HG03432 (cell line): ENCODE results near the gene SNAPC3.
"Not testable (repeated sequence)": the region's sequence is repeated elsewhere in the genome, so short reads cannot be mapped to it uniquely, and the experiment has no call there.

ENCODE experiments used
- ATAC-seq: cut with Tn5 transposase; IDR thresholded peaks from one replicate; pipeline ENCODE4 v1.9.1; 2021; ENCODE audit warnings: mild to moderate bottlenecking, moderate library complexity; ENCODE audit not compliant: unreplicated experiment

Gene SNAPC3

DNA sequence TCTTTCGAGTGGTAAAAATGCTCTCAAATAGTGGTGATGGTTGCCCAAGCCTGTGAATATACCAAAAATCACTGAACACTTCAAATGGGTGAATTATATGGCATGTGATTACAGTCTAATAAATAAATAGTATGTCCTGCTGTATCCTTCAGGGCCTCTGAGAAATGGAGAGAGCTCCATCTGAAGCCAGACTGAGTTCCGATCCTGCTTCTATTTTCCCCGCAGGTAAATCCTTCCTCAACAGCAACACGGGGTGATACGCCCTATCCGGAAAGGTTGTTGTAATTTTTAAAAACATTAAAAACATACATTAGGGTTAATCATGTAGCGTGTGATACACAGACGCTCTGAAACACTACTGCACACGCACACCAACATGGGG is 695 bp upstream of the SNAPC3 start:
- no peak for ATAC-seq

DNA sequence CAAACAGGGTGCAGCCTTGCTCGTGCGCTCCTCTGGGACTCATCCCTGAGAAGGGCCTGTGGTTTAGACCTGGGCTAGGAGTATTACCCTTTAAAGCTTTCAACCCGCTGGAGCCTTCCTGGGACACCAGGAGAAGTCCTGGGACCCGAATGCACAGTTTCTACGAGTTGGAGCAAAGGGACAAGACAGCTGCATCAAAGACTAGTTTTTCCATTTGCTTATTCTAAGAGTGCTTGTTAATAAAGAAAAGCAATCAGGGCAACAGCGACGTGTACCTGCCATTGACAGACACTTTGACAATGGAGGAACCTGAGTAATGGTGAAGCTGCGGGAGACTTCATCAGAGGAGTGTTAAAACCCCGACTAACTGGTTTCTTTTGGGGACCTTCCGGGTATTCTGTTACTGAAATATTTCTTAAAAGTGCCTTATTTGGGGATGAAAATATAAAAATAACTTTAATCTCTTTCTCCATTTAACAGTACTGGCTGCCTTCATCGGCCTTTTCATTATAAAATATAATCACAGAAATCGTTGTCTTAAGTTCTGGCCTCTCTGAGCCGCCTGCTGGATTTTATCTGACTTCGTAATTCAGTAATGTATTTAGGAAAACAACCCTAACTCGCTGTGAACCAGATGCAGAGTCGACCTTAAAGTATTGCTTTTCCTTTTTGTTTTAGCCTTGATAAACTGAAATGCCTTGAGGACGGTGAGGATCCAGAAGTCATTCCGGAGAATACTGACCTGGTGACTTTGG is 732 bp downstream of the SNAPC3 start:
- no peak for ATAC-seq

DNA sequence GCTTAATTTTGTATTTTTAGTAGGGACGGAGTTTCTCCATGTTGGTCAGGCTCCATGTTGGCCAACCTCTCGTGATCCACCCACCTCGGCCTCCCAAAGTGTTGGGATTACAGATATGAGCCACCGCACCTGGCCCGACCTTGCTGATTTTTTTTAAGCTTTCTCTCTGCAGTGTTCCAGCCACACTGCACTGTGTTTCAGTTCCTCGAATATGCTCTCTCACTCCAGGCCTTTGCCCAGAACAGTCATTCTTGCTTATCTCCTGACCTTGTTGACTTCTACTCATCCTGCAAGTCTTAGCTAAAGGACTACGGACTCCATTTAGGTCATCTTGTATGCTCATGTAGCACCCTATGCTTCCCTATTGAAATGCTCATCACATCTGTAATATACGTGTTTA is 3.3 kb downstream of the SNAPC3 start:
- peak; percentile 39 for ATAC-seq

DNA sequence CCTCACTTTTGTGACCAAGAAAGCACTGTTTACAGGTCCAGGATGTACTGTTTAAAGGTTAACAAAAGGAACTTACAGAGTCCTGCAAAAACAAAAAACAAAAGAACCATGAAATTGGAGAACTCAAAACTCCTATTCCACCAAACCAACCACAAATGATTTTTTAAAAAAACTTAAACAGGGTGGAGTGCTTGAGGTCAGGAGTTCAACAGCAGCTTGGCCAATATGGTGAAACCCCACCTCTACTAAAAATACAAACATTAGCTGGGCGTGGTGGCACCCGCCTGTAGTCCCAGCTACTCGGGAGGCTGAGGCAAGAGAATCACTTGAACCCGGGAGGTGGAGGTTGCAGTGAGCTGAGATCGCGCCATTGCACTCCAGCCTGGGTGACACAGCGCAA is 5.0 kb downstream of the SNAPC3 start:
- not testable (repeated sequence) for ATAC-seq

DNA sequence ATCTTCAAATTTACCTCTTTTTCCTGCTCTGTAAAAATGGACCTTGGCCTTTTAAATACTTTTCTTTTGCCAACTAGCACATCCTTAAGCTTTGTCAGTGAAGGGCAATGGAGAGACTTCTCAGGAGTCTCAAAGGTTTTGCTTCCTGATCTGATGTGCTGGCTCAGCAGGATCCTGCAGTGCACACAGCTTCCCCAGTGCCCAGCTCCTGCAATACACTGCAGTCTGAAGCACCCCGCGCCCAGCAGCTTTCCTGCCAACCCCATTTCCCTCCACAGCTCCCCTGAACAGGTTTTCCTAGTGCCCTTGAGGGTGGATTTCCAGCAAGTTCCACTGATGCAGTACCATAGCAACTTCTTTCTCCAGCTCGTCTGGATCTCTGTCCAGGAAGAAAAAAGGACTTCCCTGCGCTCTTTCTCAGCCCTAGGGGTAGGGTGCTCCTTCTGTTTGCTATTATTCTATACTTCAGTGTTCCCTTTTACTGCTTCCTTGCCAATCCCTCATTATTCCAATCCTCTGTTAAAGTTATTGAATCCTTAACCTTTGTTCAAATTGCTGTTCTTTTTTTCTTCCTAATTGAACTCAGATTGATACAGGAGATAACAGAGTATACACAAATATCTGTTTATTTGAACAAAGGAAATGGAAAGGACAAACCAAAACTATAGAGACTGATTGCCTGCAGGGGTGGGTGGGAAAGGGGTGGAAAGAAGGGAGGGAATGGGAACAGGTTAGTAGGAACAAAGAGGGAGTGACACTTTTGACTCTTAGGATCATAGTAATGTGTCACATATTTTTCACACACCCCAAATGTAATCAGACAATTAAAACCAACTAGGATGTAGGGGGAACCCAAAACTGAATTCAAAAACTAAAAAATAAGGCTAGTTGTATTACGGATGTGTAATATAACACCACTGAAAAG is 8.5 kb downstream of the SNAPC3 start:
- no peak for ATAC-seq

DNA sequence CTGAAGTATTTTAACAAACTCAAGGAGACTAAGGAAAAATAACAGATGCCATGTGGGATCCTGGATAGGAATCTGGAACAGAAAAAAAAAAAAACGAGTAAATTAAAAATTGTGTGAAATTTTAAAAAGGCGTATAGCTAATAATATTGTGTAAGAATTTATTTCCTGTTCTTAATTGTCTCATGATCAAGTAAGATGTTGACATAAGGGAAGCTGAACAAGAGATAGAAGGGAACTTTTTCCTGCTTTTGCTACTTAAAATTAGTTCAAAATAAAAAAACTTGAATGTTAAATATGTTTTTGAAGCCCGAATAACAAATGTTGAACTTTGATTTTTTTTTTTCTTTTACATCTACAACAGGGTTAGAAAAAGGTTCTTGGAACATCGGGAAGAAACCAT is 10.5 kb downstream of the SNAPC3 start:
- no peak for ATAC-seq

DNA sequence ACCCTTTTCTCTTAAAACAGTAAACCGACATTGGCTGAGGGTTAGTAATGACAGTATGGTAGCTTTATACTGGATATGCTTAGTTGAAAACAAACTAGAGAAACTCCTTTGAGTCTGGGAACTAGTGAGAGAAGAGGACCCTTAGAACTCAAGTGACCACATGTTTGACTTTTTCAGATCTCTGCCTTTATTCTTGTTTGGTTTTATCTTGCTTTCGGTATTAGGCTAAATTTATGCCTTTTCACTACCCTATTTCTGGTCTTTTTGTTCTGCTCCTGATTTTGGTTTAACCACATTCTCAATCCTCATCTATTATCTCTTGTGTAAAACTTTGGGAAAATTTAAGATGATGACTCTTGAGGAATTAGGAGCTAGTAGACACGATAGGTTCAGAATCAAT is 11.0 kb downstream of the SNAPC3 start:
- ATAC-seq, result peak; percentile 68

DNA sequence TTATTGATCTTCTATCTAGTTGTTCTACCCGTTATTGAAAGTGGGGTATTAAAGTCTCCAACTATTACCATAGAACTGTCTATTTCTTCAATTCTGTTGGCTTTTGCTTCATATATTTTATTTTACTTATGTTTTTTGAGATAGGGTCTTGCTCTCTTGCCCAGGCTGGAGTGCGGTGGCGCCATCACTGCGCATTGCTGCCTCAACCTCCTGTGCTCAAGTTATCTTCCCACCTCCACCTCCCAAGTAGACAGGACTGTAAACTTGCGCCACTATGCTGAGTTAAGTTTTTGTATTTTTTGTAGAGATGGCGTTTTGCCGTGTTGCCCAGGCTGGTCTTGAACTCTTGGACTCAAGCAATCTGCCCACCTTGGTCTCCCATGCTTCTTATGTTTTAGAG is 16.2 kb downstream of the SNAPC3 start:
- no peak for ATAC-seq

DNA sequence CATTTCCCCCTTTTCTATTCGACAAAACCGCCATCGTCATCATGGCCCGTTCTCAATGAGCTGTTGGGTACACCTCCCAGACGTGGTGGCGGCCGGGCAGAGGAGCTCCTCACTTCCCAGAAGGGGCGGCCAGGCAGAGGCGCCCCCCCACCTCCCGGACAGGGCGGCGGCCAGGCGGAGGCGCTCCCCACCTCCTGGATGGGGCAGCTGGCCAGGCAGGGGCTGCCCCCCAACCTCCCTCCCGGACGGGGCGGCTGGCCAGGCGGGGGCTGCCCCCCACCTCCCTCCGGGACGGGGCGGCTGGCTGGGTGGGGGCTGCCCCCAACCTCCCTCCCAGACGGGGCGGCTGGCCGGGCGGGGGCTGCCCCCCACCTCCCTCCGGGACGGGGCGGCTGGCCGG is 19.2 kb downstream of the SNAPC3 start:
- not testable (repeated sequence) for ATAC-seq

DNA sequence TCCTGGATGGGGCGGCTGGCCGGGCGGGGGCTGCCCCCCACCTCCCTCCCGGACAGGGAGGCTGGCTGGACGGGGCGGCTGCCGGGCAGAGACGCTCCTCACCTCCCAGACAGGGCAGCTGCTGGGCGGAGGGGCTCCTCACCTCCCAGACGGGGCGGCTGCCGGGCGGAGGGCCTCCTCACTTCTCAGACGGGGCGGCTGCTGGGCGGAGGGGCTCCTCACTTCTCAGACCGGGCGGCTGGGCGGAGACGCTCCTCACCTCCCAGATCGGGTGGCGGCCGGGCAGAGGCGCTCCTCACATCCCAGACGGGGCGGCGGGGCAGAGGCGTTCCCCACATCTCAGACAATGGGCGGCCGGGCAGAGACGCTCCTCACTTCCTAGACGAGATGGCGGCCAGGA is 19.6 kb downstream of the SNAPC3 start:
- not testable (repeated sequence) for ATAC-seq

DNA sequence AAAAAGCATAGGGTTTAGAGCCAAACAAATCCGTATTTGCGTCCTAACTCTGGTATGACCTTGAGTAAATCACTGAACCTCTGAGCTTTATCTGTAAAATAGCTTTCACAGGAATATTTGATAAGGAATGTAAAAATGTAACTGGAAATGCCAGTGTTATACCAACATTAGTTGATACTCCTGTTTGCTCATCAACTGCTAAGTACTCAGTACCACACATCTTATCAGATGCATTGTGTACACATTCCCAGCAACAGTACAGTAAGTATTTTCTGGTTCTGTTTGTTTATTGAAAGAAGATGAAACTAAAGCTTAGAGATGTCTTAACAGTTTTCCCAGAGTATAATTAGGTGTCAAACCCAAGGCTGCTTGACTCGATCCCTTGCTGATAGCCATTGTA is 21.5 kb downstream of the SNAPC3 start:
- no peak for ATAC-seq

DNA sequence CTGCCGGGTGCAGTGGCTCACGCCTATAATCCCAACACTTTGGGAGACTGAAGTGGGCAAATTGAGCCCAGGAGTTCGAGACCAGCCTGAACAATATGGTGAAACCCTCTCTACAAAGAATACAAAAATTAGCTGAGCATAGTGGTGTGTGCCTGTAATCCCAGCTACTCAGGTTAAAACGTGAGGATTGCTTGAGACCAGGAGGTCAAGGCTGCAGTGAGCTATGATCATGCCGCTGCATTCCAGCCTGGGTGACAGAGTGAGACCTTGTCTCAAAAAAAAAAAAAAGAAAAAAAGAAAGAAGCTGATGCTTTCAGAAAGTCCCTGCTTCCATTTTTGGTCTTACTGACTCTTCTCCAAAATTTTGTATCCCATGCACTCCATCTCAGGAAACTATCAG is 31.3 kb downstream of the SNAPC3 start:
- ATAC-seq, result no peak

DNA sequence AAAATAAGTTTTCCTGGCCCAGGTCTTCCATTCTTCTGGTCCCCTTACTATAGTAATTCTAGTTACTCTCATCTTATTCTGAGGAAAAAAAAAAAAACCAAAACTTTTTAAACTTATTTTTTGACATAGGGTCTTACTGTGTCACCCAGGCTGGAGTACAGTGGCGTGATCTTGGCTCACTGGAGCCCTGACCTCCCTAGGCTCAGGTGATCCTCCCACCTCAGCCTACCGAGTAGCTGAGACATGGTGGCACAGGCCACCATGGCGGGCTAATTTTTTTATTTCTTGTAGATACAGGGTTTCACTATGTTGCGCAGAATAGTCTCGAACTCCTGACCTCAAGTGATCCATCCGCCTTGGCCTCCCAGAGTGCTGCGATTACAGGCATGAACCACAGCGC is 38.4 kb downstream of the SNAPC3 start:
- no peak for ATAC-seq

DNA sequence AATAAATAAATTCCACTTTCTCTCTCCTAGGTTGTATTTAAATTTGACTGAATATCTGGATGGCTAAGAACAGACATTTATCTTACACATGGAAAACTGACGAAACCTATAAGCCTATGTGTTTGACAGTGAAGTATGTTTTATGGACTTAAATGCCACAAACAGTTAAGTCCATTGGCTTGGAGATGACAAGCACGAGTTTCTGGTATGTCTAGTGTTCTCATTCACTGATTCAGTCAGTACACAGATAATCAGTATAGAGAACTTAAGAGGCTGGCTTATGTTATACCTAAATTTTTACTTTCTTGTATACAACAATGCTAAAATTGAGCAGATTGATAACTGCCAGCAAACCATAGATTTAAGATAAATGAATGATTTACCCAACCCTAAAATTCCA is 38.9 kb downstream of the SNAPC3 start:
- no peak for ATAC-seq

DNA sequence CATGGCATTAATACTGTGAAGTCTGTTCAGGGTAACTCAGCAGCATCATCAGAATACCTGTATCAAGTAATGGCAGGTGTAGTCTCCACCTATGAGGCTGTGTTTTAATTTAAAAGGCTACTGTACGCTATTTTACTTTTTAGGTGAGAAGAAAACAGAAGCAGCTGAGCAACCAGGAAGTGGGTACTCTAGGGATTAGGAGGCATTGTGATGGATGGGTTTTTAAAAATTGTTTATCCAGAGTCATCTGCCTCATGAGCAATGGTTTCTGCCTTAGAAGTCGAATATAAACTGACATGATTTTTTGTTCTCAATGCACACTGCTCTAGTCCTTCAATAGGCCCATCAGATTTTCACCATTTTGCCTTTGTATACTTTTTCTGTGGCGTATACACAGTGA is 45.5 kb downstream of the SNAPC3 start:
- ATAC-seq, result no peak

DNA sequence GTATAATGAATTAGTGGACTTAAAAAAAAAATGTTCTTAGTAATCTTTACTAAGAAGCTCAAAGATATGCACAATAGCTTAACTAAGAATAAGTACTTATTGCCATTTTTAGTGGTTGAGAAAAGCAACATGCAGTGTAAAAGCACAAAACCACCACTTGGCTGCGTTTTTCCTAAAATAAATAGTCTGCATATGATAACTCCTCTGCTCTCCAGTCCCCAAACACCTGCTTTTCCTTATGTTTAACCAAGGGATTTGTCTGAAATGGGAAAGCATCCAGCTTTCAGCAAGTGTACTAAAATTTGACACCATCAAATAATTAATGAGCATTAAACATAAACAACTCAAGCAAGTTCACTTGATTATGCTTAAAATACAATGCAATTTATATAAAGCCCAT is 46.7 kb downstream of the SNAPC3 start:
- ATAC-seq, result no peak

DNA sequence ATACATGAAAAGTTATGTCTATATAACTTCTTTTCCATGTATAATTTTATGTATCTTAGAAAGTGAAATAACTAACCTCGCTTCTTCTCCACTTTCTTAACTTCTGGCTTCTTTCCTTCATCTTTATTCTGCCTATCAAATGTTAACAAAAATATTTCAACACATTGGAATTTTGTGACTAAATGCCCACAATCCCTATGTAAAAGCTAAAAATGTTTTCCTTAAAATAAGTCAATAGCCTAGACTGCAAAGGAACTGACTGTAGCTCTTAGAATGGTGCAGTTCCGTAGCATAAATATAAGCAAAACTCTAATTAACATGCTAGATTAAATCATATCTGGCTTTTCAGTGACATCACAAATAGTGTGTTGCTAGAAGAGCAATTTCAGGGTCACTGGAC is 47.2 kb downstream of the SNAPC3 start:
- ATAC-seq, result no peak

DNA sequence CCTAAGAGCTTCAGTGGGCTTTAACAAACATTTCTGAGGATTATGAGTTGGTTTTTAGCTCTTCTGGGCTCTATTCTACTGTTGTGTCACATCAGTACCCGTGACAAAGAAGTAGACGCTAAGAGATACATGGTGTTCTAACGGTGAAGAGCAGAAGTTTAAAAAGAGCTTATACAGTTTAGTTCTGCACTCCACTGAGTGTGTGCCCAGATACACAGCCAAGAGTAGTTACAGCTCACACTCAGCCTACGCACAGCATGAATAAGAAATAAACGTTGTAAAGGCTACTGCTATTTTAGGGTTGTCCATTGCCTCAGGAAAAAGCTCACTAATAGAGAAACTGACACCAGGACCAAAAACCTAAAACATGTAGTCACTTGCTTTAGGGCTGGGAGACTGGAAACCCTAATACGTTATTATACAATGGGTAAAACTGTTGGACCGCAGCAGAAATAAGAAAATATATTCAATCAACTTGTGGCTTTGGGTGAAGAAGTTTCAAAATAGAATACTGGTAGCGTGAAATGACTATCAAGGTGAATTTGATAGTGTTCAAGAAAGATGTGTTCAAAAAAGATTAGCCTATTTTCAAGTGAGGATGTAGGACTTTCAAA is 53.4 kb downstream of the SNAPC3 start:
- no peak for ATAC-seq

DNA sequence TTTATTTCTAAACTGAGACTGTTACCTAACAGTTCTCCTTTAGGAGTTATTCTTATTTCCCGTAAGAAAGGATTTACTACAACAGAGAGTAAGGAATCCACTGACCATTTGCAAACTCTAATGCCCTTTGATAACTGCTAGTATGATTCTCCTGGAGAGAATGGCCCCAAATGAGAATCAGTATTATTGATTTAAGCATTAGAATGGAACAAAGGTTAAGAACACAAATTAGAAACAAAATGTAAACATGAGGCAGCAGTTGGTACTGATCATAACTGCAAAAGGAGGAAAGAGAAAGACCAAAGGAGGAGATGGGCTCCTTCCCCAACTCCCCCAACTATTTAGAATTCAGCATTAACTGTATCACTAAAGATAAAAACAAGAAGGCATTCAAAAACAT is 57.4 kb downstream of the SNAPC3 start:
- no peak for ATAC-seq

DNA sequence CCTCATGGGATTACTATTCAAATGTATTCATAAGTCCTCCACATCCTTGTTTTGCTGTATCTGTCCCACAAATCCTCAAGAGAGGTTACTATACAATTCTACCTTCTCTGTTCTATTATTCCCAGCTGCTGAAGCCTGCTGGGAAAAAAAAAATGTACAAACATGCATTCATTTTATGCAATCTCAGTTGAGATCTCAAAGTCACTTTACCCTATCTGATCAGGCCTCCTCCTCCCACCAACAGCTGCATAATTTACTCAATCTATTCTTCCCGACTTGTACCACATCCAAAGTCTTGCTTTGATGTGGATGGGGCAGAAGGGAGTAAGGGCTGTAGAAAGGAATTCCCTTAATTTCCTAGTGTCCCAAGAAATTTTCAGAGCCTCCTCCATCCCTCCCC is 59.5 kb downstream of the SNAPC3 start:
- no peak for ATAC-seq

DNA sequence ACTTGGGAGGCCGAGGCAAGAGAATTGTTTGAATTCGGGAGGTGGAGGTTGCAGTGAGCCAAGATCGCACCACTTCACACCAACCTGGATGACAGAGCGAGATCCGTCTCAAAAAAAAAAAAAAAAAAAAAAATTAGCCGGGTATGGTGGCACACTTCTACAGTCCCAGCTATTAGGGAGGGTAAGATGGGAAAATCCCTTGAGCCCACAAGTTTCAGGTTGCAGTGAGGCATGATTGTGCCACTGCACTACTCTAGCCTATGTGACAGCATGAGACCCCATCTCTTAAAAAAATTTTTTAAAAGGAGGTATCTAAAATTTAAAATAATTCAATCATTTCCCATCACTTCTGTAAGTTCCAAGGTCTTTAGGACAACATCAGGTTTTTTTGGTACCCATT is 62.1 kb downstream of the SNAPC3 start:
- ATAC-seq, result peak; percentile 50
